ENCODE measurements around the gene RHBDD3.

The RHBDD3 gene

GRCh38 chr22:29313576-29314466 is 46.0 kb upstream of the RHBDD3 start (continued):
- no peak for TF ChIP-seq INSM2 (tag by site-specific recombination; IDR thresholded peaks at IDR 0.05)
- TF ChIP-seq ZNF146 (tag by site-specific recombination; IDR thresholded peaks at IDR 0.05), result no peak

- ChIA-PET POLR2A (no interaction called here), CTCF (interaction anchor here (0.6 to 1.6 kb wide), 7 partner anchors 9 to 45 kb away, joined by 3 to 6 read pairs (median 3); no protein-coding TSS in a partner anchor)
- no peak overlapping the region for H3K27ac ChIP-seq (ENCODE audit: extremely low read depth, low read depth, low read length)
- TF ChIP-seq ZNF704 (tag by site-specific recombination; IDR thresholded peaks at IDR 0.05) (no peak), ZNF26 (tag by site-specific recombination; IDR thresholded peaks at IDR 0.05) (no peak), ZNF37A (tag by site-specific recombination; IDR thresholded peaks at IDR 0.05) (no peak), ZNF776 (tag by site-specific recombination; IDR thresholded peaks at IDR 0.05; ENCODE audit: borderline replicate concordance) (no peak), ZNF2 (tag by site-specific recombination; IDR thresholded peaks at IDR 0.05) (0 out of 2 replicates have a peak, but pooled peaks have one; percentile 22), FEZF1 (tag by site-specific recombination; IDR thresholded peaks at IDR 0.05) (no peak)
- no peak overlapping the region for H3K4me3 ChIP-seq (ENCODE audit: low read depth, low read length)
- H3K9me3 ChIP-seq (ENCODE audit: control insufficient read depth, insufficient read depth, low read depth, low read length), result no peaks in the 10 kb centered on the region
- peaks cover 14% of the 10 kb centered on the region for H3K4me1 ChIP-seq (ENCODE audit: control insufficient read depth, insufficient read depth, low read length)
- no peaks in the 10 kb centered on the region for H3K36me3 ChIP-seq (ENCODE audit: control insufficient read depth in 2 of 2, insufficient read depth in 1 of 2, low read length in 2 of 2)
Measured at GRCh38 chr22:29313126-29313575, 45.4 kb upstream of the RHBDD3 start.

DNA sequence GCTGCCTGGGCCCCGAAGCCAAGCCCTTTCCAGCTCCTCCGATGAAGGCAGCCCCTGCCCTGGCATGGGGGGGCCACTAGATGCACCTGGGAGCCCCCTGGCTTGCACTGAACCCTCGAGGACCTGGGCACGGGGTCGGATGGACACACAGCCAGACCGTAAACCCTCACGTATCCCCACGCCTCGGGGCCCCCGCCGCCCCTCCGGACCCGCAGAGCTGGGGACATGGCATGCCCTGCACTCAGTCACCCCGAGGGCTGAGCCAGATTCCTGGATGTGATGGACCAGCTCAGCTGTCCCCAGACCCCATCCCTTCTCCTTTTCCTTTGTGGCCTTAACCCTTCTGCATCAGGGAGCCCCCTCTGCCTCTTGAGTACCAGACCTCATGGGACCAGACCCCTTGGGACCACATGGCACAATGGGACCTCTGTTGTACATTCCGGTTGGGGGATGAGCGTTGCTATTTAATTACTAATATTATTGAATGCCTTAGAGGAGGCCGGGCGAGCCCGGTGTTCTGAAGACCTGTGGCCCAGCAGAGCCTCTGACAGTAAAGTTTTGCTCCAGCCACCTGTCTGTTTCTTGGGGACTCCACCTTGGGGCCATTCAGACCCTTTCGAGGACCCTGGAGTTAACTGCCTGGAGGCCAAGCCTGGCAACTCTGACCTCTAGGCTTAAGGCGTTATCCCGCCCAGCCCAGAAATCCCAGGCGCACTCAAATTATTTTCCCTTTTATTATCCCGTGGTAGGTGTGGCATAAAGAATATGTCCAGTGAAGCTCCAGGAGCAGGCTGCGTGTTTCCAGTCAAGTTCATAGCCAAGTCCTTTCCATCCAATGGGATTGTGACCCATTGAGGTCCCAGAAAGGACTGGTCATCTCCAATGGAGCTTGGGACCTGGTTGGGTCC is 44.7 kb upstream of the RHBDD3 start:
- CTCF ChIA-PET, result interaction anchor here (0.6 to 1.6 kb wide), 10 partner anchors 9 to 840 kb away, joined by 3 to 6 read pairs (median 3); no protein-coding TSS in a partner anchor
- peaks cover 14% of the 10 kb centered on the region for H3K4me1 ChIP-seq (ENCODE audit: control insufficient read depth, insufficient read depth, low read length)
- no peak for TF ChIP-seq KLF7 (tag by site-specific recombination; IDR thresholded peaks at IDR 0.05; ENCODE audit: borderline replicate concordance)
- POLR2A ChIA-PET, result interaction anchor here (1.7 kb wide), 1 partner anchor 10 kb away, joined by 6 read pairs; no protein-coding TSS in a partner anchor
- H3K27ac ChIP-seq (ENCODE audit: extremely low read depth, low read depth, low read length), result no peak overlapping the region
- no peaks in the 10 kb centered on the region for H3K36me3 ChIP-seq (ENCODE audit: control insufficient read depth in 2 of 2, insufficient read depth in 1 of 2, low read length in 2 of 2)
- H3K4me3 ChIP-seq (ENCODE audit: low read depth, low read length), result no peak overlapping the region
- H3K9me3 ChIP-seq (ENCODE audit: control insufficient read depth, insufficient read depth, low read depth, low read length), result no peaks in the 10 kb centered on the region

DNA sequence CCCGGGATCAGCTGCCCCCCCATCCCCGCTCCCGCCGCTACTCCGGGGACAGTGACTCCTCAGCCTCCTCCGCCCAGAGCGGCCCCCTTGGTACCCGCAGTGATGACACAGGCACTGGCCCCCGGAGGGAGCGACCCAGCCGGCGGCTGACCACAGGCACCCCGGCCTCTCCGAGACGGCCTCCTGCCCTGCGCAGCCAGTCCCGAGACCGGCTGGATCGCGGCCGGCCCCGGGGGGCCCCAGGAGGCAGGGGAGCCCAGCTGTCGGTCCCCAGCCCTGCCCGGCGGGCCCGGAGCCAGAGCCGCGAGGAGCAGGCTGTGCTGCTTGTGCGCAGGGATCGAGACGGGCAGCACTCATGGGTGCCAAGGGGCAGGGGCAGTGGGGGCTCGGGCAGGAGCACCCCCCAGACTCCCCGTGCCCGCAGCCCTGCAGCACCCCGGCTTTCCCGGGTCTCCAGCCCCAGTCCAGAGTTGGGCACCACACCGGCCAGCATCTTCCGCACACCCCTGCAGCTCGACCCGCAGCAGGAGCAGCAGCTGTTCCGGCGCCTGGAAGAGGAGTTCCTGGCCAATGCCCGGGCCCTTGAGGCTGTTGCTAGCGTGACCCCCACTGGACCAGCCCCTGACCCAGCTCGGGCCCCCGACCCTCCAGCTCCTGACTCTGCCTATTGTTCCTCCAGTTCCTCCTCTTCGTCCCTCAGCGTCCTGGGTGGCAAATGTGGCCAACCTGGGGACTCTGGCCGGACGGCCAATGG is 43.9 kb upstream of the RHBDD3 start:
- H3K9me3 ChIP-seq (ENCODE audit: control insufficient read depth, insufficient read depth, low read depth, low read length), result no peaks in the 10 kb centered on the region
- ChIA-PET POLR2A (interaction anchor here (0.5 to 1.7 kb wide), 6 partner anchors 9 to 169 kb away, joined by 3 to 6 read pairs (median 4); partner anchors contain the start of genes EWSR1 and RHBDD3), CTCF (interaction anchor here (0.6 to 1.6 kb wide), 5 partner anchors 10 to 89 kb away, joined by 3 to 6 read pairs (median 3); no protein-coding TSS in a partner anchor)
- no peak overlapping the region for H3K4me3 ChIP-seq (ENCODE audit: low read depth, low read length)
- no peaks in the 10 kb centered on the region for H3K36me3 ChIP-seq (ENCODE audit: control insufficient read depth in 2 of 2, insufficient read depth in 1 of 2, low read length in 2 of 2)
- H3K4me1 ChIP-seq (ENCODE audit: control insufficient read depth, insufficient read depth, low read length), result peaks cover 14% of the 10 kb centered on the region
- TF ChIP-seq GLI2 (tag by site-specific recombination; IDR thresholded peaks at IDR 0.05; ENCODE audit: borderline replicate concordance, low read depth) (no peak), BCL11B (tag by site-specific recombination; IDR thresholded peaks at IDR 0.05; ENCODE audit: low read depth) (peak; percentile 55; the same call in 1 of the 2 replicates), TCF7L2 (IDR thresholded peaks at IDR 0.05; ENCODE audit: borderline replicate concordance, low read depth, low read length) (no peak), IKZF3 (tag by site-specific recombination; IDR thresholded peaks at IDR 0.05) (no peak), ZNF785 (tag by site-specific recombination; IDR thresholded peaks at IDR 0.05) (no peak), ZNF10 (tag by site-specific recombination; IDR thresholded peaks at IDR 0.05) (no peak)
- H3K27ac ChIP-seq (ENCODE audit: extremely low read depth, low read depth, low read length), result no peak overlapping the region

Measured in HEK293 (cell line).